ENCODE data around the gene PCDHGB5. TPM values are rescaled to one million over a fixed set of nuclear protein-coding genes. Genes with fewer than 3 reads are reported as not detected.
A peak's percentile ranks its signal among the peaks of the same experiment; 100 is the strongest.
"Not testable (repeated sequence)": the region's sequence is repeated elsewhere in the genome, so short reads cannot be mapped to it uniquely, and the experiment has no call there.

PCDHGB5 gene
- total RNA-seq, 1 donor from 2014 or later: 5.8 TPM

DNA sequence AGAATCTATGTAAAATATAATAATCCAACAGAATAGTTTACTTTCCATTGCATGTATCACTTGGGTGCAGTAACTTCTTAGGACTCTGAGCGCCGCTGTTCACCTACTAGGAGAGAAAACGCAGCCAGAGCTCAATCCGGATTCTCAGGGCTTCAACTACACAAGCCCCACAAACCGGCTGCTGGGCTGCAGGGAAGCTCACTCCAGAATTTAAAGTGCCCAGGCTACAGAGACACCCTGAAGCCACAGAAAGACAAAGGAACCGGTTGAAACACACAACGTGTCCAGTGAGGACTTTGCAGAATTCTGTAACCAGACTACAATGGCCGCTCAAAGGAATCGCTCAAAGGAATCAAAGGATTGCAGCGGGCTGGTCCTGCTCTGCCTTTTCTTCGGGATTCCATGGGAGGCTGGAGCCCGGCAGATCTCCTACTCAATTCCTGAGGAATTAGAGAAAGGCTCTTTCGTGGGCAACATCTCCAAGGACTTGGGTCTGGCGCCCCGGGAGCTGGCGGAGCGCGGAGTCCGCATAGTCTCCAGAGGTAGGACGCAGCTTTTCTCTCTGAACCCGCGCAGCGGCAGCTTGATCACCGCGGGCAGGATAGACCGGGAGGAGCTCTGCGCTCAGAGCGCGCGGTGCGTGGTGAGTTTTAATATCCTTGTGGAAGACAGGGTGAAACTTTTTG, 15.2 kb downstream of the PCDHGB5 start, which contains the start of gene PCDHGA10:
PCDHGA10 (plus strand) TSS at position 134 of the 686 bp plus-strand sequence; CDS start at position 323, 189 bp downstream.
- peak; percentile 78 for ATAC-seq

DNA sequence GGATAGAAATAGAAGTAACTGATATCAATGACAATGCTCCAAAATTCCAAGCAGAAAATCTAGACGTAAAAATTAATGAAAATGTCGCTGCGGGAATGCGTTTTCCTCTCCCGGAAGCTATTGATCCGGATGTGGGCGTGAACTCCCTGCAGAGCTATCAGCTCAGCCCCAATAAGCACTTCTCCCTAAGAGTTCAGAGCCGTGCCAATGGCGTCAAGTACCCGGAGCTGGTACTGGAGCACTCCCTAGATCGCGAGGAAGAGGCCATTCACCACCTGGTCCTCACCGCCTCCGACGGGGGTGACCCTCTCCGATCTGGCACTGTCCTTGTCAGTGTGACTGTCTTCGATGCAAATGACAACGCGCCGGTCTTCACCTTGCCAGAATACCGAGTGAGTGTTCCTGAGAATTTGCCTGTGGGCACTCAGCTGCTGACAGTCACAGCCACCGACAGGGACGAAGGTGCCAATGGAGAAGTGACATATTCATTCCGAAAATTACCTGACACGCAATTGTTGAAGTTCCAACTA, 15.9 kb downstream of the PCDHGB5 start:
- no peak for ATAC-seq

DNA sequence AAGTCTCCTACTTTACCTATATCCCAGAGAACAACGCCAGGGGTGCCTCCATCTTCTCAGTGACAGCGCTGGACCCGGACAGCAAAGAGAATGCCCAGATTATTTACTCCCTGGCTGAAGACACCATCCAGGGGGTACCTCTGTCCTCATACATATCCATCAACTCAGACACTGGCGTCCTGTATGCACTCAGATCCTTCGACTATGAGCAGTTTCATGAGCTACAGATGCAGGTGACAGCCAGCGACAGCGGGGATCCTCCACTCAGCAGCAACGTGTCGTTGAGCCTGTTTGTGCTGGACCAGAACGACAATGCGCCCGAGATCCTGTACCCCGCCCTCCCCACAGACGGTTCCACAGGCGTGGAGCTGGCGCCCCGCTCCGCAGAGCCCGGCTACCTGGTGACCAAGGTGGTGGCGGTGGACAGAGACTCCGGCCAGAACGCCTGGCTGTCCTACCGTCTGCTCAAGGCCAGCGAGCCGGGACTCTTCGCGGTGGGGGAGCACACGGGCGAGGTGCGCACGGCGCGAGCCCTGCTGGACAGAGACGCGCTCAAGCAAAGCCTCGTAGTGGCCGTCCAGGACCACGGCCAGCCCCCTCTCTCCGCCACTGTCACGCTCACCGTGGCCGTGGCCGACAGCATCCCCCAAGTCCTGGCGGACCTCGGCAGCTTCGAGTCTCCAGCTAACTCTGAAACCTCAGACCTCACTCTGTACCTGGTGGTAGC, 17.0 kb downstream of the PCDHGB5 start:
- ATAC-seq: not testable (repeated sequence)

DNA sequence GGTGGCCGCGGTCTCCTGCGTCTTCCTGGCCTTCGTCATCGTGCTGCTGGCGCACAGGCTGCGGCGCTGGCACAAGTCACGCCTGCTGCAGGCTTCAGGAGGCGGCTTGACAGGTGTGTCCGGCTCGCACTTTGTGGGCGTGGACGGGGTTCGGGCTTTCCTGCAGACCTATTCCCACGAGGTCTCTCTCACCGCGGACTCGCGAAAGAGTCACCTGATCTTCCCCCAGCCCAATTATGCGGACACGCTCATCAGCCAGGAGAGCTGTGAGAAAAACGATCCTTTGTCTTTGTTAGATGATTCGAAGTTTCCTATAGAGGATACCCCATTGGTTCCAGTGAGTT, 17.5 kb downstream of the PCDHGB5 start:
- ATAC-seq: not testable (repeated sequence)

DNA sequence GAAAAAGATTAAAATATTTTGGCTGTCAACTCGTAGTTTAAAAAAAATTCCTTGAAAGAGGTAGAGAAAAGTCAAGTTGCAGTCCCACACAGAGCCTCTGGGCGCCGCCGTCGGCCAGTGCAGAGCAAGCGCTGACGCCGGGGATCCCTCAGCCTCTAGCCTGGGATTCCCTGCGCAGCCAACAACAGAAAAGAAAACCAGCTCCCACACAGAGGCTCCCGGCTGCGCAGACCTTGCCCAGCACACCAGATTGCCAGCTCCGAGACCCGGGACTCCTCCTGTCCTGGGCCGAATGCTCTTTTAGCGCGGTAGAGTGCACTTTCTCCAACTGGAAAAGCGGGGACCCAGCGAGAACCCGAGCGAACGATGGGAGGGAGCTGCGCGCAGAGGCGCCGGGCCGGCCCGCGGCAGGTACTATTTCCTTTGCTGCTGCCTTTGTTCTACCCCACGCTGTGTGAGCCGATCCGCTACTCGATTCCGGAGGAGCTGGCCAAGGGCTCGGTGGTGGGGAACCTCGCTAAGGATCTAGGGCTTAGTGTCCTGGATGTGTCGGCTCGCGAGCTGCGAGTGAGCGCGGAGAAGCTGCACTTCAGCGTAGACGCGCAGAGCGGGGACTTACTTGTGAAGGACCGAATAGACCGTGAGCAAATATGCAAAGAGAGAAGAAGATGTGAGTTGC, 19.9 kb downstream of the PCDHGB5 start, which contains the start of gene PCDHGB7:
PCDHGB7 (plus strand) TSS at position 184 of the 679 bp plus-strand sequence; CDS start at position 367, 183 bp downstream.
- peak; percentile 75 for ATAC-seq

DNA sequence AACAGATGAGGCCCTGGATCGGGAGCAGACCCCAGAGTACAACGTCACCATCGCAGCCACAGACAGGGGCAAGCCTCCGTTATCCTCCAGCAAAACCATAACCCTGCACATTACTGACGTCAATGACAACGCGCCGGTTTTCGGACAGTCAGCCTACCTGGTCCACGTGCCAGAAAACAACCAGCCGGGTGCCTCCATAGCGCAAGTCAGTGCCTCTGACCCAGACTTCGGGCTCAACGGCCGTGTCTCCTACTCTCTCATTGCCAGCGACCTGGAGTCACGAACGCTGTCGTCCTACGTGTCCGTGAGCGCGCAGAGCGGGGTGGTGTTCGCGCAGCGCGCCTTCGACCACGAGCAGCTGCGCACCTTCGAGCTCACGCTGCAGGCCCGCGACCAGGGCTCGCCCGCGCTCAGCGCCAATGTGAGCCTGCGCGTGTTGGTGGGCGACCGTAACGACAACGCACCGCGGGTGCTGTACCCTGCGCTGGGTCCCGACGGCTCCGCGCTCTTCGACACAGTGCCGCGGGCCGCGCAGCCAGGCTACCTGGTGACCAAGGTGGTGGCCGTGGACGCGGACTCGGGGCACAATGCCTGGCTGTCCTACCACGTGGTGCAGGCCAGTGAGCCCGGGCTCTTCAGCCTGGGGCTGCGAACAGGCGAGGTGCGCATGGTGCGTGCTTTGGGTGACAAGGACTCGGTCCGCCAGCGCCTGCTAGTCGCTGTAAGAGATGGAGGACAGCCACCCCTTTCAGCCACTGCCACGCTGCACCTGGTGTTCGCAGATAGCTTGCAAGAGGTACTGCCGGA, 21.5 kb downstream of the PCDHGB5 start:
- ATAC-seq: no peak

DNA sequence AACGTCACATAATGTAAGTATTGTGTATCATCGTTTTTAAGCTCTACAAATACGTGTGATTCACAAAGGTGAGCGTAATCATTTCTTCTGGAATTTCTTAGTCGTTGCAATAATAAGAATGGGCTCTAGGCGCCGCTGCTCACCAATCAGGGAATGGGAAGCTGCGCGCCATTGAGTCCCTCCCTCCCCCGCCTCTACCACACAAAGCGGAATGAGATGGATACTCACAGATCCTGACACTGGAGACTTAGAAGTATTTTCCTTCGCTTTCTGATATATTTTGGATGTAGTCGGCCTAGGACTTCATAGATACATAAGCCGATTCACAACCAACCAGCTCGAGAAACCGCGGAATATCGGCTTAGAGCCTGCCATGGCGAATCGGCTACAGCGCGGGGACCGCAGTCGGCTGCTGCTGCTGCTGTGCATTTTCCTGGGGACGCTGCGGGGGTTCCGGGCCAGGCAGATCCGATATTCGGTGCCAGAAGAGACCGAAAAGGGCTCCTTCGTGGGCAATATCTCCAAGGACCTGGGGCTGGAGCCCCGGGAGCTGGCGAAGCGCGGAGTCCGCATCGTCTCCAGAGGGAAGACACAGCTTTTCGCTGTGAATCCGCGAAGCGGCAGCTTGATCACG, 23.2 kb downstream of the PCDHGB5 start, which contains the start of gene PCDHGA11:
PCDHGA11 (plus strand) TSS at position 197 of the 634 bp plus-strand sequence; CDS start at position 374, 177 bp downstream.
- ATAC-seq: no peak

DNA sequence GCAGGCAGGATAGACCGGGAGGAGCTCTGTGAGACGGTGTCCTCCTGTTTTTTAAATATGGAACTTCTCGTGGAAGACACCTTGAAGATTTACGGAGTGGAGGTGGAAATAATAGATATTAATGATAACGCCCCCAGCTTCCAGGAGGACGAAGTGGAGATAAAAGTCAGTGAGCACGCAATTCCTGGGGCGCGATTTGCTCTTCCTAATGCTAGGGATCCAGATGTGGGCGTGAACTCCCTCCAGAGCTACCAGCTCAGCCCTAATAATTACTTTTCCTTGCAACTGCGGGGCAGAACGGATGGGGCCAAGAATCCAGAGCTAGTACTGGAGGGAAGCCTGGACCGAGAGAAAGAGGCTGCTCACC, 23.7 kb downstream of the PCDHGB5 start:
- no peak for ATAC-seq

DNA sequence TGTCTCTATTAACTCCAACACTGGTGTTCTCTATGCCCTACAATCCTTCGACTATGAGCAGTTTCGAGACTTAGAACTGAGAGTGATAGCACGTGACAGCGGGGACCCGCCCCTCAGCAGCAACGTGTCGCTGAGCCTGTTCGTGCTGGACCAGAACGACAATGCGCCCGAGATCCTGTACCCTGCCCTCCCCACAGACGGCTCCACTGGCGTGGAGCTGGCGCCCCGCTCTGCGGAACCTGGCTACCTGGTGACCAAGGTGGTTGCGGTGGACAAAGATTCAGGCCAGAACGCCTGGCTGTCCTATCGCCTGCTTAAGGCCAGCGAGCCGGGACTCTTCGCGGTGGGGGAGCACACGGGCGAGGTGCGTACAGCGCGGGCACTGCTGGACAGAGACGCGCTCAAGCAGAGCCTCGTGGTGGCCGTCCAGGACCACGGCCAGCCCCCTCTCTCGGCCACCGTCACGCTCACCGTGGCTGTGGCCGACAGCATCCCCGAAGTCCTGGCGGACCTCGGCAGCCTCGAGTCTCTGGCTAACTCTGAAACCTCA, 25.1 kb downstream of the PCDHGB5 start:
- ATAC-seq: no peak

DNA sequence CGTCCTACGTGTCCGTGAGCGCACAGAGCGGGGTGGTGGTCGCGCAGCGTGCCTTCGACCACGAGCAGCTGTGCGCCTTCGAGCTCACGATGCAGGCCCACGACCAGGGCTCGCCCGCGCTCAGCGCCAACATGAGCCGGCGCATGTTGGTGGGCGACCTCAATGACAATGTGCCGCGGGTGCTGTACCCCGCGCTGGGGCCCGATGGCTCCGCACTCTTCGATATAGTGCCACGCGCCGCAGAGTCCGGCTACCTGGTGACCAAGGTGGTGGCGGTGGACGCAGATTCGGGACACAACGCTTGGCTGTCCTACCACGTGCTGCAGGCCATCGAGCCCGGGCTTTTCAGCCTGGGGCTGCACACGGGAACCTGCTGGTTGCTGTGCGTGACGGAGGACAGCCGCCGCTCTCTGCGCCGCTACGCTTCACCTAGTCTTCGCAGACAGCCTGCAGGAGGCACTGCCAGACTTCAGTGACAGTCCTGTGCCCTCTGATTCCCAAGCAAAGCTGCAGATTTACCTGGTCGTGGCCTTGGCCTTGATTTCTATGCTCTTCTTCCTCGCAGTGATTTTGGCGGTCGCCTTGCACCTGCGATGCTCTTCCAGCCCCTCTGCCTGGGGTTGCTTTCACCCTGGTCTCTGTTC, 30.2 kb downstream of the PCDHGB5 start:
- no peak for ATAC-seq

DNA sequence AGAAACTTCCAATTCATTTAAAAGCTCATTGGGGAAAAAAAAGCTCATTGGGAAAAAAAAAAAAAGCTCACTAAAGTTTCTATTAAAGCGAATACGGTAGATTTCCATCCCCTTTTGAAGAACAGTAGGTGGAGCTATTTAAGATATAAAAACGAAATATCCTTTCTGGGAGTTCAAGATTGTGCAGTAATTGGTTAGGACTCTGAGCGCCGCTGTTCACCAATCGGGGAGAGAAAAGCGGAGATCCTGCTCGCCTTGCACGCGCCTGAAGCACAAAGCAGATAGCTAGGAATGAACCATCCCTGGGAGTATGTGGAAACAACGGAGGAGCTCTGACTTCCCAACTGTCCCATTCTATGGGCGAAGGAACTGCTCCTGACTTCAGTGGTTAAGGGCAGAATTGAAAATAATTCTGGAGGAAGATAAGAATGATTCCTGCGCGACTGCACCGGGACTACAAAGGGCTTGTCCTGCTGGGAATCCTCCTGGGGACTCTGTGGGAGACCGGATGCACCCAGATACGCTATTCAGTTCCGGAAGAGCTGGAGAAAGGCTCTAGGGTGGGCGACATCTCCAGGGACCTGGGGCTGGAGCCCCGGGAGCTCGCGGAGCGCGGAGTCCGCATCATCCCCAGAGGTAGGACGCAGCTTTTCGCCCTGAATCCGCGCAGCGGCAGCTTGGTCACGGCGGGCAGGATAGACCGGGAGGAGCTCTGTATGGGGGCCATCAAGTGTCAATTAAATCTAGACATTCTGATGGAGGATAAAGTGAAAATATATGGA, 32.8 kb downstream of the PCDHGB5 start, which contains the start of gene PCDHGA12:
PCDHGA12 (plus strand) TSS at position 176 of the 782 bp plus-strand sequence; CDS start at position 429, 253 bp downstream.
- ATAC-seq: no peak

DNA sequence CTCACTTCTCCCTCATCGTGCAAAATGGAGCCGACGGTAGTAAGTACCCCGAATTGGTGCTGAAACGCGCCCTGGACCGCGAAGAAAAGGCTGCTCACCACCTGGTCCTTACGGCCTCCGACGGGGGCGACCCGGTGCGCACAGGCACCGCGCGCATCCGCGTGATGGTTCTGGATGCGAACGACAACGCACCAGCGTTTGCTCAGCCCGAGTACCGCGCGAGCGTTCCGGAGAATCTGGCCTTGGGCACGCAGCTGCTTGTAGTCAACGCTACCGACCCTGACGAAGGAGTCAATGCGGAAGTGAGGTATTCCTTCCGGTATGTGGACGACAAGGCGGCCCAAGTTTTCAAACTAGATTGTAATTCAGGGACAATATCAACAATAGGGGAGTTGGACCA, 33.5 kb downstream of the PCDHGB5 start:
- ATAC-seq: no peak

DNA sequence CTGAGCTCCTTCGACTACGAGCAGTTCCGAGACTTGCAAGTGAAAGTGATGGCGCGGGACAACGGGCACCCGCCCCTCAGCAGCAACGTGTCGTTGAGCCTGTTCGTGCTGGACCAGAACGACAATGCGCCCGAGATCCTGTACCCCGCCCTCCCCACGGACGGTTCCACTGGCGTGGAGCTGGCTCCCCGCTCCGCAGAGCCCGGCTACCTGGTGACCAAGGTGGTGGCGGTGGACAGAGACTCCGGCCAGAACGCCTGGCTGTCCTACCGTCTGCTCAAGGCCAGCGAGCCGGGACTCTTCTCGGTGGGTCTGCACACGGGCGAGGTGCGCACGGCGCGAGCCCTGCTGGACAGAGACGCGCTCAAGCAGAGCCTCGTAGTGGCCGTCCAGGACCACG, 34.6 kb downstream of the PCDHGB5 start:
- not testable (repeated sequence) for ATAC-seq

DNA sequence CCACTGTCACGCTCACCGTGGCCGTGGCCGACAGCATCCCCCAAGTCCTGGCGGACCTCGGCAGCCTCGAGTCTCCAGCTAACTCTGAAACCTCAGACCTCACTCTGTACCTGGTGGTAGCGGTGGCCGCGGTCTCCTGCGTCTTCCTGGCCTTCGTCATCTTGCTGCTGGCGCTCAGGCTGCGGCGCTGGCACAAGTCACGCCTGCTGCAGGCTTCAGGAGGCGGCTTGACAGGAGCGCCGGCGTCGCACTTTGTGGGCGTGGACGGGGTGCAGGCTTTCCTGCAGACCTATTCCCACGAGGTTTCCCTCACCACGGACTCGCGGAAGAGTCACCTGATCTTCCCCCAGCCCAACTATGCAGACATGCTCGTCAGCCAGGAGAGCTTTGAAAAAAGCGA, 35.0 kb downstream of the PCDHGB5 start:
- not testable (repeated sequence) for ATAC-seq

DNA sequence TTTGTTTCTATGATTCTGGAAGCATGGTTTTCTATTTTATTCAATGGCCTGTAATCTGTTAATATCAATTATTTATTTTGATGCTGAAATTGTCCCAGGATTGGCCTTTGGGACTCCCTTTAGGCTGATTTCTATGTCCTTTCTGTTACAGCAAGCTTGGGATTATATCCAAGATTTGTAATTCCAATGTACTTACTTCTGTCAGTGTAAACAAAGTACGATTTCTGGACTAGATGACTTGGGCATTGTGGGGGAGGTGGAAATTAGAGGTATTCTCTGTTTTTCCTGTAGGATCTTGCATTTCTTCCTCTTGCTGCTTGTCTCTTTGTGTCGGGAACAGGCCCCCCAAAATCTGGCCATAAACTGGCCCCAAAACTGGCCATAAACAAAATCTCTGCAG, 36.3 kb downstream of the PCDHGB5 start:
- no peak for ATAC-seq

DNA sequence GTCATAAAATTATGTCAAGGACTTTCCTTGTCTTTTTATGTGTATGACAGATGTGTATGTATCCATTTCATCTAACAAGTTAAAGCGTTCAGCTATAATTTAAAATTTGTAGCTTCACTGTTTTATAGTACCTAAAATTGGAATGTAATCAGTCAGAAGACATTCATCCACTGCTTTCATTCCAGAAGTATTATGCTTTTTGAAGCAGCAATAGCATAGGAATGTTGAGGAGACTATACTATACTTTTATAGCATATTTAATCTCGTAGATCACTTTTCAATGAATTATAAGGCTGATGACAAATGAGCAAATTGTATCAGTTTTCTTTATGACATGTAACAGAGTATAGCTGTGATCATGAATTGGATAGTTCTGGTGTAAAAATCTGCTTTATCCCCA, 39.5 kb downstream of the PCDHGB5 start:
- no peak for ATAC-seq

DNA sequence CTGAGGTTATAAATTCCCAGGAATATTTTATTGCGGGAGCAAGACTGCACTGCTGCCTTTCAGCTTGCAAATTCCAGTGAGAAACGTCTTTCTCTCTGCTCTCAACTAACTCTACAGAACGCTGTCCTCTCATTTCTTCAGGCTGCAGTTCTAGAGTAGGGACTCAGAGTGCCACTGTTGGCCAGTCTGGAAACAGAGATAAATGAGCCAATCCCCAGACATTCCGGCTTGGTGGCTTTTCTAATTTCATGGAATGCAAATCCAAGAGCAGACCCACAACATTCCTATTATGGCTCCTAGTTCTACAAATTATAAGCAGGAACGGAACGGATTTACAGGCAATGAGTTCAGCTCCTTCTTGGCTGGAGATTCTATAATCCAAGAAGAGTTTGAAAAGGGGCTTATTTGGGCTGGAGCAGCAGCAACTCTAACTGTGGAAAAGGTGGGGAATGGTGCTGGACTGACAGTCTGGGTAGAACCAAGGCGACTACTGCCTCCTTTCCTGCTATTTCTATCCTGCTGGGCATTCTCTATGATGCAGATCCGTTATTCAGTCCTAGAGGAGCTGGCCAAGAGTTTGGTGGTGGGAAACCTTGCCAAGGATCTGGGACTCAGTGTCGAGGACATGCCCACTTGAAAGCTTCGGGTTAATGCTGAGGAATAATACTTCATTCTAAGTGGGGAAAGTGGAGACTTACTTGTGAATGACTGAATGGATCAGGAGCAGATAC, 41.8 kb downstream of the PCDHGB5 start:
- ATAC-seq: no peak

DNA sequence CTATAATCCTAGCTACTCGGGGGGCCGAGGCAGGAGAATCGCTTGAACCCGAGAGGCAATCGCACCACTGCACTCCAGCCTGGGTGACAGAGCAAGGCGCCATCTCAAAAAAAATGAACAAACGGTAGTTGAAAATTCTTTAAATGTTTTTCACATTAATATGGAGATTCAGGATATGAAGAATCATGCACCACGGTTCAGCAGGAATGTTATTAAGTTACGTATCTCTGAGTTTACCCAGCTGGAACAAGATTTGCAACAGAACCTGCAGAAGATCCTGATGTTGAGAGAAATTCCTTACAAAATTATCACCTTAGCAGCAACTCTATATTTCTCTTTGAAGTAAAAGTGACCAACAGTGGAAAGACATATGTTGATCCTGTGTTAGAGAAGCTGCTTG, 42.6 kb downstream of the PCDHGB5 start:
- ATAC-seq: no peak

DNA sequence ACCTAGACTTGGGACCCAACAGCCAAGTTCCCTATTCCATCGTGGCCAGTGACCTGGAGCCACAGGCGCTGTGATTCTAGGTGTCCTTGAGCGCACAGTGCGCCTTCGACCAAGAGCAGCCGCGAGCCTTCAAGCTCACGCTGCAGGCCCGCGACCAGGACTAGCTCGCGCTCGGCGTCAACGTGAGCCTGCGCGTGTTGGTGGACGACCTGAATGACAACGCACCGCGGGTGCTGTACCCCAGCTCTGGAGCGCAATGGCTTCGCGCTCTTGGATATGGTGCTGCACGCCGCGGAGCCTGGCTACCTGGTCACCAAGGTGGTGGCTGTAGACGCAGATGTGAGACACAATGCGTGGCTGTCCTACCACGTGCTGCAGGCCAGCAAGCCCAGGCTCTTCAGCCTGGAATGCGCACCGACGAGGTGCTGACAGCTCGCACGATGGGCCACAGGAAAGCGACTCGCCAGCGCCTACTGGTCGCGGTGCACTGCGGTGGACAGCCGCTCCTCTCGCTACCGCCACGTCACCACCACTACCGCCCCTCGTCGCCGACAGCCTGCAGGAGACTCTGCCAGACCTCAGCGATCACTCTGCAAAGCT, 43.9 kb downstream of the PCDHGB5 start:
- no peak for ATAC-seq
